ENCODE results near the gene TADA1.
A peak's percentile ranks its signal among the peaks of the same experiment; 100 is the strongest.

TADA1 gene

DNA sequence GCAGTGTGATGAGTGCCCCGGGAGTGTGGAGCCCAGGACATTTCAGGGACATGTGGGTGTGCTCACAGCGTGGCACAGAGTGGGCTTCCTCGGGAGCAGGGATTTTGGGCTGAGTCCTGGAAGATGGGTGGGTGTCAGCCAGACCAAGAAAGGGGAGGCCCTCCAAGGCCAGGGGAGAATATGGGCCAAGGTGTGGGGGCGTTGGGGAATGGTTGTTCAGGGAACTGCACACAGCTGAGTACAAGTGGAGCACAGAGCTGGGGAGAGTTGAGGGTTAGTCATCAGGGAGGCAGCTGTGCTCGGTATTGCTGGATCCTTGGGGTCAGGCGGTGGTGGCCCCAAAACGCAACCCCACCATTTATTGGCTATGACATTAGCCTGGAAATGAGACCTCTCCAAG, 31.3 kb downstream of the TADA1 start:
- DNase-seq (ENCODE audit: insufficient read length, low spot score) (no peak), FAIRE-seq (no peak)
- TF ChIP-seq, protein P1, sequence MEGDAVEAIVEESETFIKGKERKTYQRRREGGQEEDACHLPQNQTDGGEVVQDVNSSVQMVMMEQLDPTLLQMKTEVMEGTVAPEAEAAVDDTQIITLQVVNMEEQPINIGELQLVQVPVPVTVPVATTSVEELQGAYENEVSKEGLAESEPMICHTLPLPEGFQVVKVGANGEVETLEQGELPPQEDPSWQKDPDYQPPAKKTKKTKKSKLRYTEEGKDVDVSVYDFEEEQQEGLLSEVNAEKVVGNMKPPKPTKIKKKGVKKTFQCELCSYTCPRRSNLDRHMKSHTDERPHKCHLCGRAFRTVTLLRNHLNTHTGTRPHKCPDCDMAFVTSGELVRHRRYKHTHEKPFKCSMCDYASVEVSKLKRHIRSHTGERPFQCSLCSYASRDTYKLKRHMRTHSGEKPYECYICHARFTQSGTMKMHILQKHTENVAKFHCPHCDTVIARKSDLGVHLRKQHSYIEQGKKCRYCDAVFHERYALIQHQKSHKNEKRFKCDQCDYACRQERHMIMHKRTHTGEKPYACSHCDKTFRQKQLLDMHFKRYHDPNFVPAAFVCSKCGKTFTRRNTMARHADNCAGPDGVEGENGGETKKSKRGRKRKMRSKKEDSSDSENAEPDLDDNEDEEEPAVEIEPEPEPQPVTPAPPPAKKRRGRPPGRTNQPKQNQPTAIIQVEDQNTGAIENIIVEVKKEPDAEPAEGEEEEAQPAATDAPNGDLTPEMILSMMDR (IDR thresholded peaks at IDR 0.05; ENCODE audit: insufficient read depth, missing control alignments): no peak

DNA sequence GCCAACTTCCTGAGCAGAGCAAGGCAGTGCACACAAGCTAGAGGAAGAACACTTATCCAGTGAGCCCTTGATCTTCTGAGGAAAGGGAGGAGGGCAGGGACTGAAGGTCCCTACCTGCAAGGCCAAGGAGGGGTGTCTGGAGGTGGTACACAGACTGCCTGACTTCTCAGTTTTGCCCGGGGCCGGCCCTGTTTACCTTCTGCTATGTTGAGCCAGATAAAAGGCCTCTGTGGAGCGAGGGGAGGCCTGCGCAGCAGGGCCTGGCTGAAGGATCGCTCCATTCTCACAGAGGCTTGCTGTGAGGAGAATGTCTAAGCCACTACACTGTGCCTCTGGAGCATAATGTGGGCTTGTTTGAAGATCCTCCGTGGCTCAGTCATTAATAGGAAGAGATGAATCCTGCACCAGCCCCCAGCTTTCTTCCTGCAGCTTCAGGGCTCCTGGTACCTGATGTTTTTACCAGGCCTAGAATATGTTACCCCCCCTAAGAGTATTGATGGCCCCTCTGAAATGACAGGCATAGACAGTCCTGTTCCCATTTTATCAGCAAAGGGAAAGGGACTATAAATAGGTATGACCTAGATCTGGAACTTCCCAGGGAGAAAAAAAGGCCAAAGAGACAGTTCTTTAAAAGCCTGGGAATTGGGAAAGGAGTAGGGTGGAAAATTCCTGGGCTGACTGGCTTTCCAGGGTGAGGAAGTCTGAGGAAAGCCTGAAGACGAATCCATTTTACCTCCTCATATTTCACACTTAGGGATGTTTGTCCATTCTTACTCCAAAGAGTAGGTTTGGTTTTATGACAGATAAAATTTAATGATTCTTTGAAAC, 32.1 kb downstream of the TADA1 start:
- FAIRE-seq: no peak
- no peak for DNase-seq (ENCODE audit: insufficient read length, low spot score)
- TF ChIP-seq, protein P1 (IDR thresholded peaks at IDR 0.05; ENCODE audit: insufficient read depth, missing control alignments): no peak

DNA sequence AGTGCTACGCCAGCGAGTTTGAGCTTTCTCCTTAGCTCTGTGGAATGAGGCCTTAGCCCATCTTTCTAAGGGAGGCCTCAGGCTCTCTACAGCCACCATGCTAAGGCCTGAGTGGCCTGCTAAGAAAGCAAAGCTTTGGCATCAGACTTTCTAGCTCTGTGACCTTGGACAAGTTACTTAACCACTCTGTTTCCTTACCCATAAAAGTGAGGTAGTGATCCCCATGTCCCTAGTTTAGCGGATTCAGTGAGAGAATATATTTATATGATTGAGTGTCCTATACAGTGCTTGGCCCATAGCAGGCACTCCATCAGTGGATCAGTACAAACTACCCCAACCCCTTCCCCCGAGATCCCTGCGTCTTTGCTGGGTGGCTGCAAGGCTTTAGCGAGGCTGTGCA, 32.7 kb downstream of the TADA1 start:
- FAIRE-seq (no peak), DNase-seq (ENCODE audit: insufficient read length, low spot score) (no peak)
- TF ChIP-seq, protein P1 (IDR thresholded peaks at IDR 0.05; ENCODE audit: insufficient read depth, missing control alignments): no peak

DNA sequence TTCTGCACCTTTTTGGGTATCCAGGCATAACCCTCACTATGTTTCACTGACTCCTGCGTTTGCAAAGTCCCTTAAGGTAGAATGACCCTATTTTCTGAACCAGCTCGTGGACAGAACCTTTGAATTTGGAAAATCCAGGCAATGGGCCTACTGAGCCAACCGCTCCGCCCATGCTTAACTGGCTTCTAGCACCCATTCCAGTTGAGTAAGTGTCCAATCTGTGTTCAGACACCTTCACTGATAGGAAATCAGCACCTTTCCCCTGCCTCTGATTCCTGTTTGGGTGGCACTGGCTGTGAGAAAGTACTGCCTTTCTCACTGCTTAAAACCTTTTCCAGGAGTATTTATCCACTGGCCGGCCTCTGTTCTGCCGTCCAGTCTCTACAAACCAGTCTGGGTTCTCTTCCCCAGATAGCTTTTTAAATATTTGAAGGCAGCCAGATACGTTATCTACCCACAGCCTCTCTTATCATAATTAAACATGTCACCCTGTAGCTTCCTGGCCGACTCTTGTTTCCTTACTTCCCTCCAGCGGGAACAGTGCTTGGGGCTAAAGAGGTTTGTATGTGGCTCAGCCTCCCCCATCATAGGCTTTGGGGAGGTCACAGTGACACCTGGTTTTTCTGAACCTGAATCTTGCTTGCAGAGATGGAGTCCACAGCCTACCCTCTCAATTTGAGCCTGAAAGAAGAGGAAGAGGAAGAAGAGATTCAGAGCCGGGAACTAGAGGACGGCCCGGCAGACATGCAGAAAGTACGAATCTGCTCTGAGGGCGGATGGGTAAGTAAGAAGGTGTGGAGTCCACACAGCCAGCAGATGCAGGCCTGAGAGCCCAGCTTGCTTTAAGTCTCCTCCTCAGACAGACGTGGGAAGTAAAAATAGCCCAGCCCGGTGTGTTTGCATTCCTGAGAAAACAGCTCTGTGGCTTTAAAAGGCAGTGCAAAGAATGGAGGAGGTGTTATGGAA, 35.5 kb downstream of the TADA1 start:
- DNase-seq (ENCODE audit: insufficient read length, low spot score) (no peak), FAIRE-seq (no peak)
- TF ChIP-seq, protein P1 (IDR thresholded peaks at IDR 0.05; ENCODE audit: insufficient read depth, missing control alignments): no peak

DNA sequence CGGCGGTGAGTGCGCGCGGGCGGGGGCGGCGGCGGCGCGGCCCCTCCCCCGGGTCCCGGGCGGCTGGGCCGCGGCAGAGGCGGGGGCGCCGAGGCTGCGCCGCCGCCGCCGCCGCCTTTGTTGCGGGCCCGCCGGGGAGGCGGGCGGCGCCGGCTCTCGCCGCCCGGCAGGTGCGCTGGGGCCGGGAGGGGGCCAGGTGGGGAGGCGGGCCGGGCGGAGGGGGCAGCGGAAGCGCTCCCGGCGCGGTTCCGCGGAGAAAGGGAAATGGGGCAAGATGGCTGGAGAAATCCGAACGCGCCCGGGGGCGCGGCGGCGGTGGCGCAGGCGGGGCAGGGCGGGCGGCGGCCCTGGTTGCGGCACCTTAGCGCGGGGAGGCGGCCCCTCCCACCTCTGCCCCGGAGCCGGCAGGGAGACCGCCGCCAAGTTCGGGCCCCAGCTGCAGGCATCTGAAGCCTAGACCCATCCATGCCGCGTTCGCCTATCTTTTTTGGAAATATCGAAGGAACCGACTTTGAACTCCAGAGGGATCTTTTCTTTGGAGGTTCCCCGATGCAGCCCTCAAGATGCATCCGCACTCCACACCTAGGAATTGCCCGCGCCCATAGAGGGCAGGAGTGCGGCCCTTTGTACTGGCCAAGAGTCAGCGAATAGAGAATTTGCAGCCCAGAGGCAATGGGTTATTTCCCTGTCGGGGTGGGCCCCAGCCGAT, 36.3 kb downstream of the TADA1 start:
- TF ChIP-seq, protein P1 (IDR thresholded peaks at IDR 0.05; ENCODE audit: insufficient read depth, missing control alignments): peak; percentile 22
- no peak for DNase-seq (ENCODE audit: insufficient read length, low spot score)

DNA sequence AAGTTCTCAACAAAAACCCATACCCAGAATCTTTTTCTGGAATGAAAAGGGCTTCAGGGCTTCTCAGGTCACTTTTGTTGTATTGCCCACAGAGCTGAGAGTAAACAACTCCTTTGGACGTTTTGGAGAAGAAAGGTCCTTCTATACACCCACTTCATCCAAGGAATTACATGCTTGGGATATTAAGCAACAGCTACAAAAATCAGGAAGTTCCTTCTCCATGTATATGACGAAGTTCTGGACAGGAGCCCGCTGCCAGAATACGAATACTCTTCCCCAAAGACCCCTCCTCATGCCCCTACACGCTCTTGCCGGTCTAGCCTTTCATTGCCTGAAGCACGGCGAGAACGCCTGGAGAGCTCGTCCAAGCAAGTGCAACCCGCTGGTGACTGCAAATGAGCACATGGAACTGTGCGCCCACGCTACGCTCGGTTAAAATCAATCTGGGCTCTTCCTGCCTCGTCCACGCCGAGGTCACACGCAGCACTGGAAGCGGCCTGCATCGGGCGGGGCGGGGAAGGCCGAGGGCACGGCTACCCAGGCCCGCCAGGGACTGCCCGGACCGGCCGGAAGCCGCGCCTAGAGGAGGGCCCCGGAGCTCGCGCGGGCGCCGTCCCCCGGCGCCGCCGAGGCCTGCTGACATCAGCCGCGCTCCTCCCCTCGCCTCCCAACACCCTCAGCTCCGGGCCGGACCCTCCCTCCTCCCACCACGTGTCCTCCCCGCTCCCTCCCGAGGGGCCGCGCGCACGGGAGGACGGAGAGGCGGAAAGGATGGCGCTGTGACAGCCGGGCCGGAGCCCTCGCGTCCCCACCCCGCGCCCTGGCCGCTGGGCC, 37.1 kb downstream of the TADA1 start, which contains the start of gene POGK:
Gene POGK, plus strand, starts transcription at position 710 of the 834 bp plus-strand sequence. CDS start 1,482 bp downstream, outside the sequence.
- peak; percentile 88 for DNase-seq (ENCODE audit: insufficient read length, low spot score)
- no peak for FAIRE-seq
- TF ChIP-seq, protein P1 (IDR thresholded peaks at IDR 0.05; ENCODE audit: insufficient read depth, missing control alignments): no peak

More for the DNA sequence above, 36.3 kb downstream of the TADA1 start:
- FAIRE-seq: no peak
